Globus pallidus (tissue), 1 donor: Measurements from ENCODE around the gene CFAP45.

Source experiments
- DNase-seq: peaks from one replicate; pipeline ENCODE4 v3.0.0-alpha.2; 2015; ENCODE audit warnings: low spot score

The CFAP45 gene

GRCh38 chr1:159877695-159878444 lies 22.1 kb downstream of the CFAP45 start:
- no peak for DNase-seq

GRCh38 chr1:159873530-159874143 lies 26.3 kb downstream of the CFAP45 start:
- DNase-seq, result no peak

- DNase-seq, result no peak
Measured at GRCh38 chr1:159872891-159873290, 27.1 kb downstream of the CFAP45 start.

DNA sequence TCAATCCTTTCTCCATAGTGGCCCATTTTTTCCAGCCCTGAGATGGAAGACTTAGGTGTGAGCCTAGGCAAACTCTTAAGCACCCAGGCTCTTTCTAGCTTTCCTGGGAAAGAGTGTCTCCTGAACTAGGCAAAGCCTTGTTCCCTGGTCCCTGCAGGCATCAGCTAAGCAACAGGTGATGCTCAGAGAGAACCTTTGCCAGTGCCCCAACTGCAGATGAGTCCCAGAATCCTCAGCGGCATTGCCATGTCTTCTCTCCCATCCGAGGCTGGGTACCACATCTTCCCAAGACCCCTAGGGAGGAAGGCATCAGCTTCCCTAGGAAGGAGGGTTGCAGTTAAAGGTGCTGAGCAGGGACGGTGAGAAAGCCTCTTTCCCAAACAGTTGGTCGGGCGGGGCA lies 29.3 kb downstream of the CFAP45 start:
- no peak for DNase-seq

- DNase-seq, result no peak
Measured at GRCh38 chr1:159869607-159870006, 30.4 kb downstream of the CFAP45 start.

GRCh38 chr1:159869173-159869572 lies 30.8 kb downstream of the CFAP45 start:
- no peak for DNase-seq

DNA sequence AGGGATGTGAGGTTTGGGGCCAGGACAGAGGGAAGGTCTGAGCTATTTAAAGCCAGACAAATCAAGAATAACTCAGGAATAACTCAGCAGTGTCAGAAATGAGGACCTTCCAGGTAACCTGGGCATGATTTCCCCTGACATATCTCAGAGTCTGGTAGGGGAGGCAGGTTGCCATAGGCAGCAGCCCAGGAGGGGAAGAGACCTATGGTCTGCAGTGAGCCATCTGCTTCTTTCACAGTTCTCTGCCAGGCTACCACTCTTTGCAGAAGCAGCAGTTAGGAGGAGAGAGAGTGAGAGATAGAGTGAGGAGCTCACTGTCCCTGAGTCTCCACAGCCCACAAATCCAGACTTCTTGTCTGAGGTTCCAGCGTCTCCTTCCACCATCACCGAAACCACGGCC lies 31.2 kb downstream of the CFAP45 start:
- DNase-seq, result no peak

DNA sequence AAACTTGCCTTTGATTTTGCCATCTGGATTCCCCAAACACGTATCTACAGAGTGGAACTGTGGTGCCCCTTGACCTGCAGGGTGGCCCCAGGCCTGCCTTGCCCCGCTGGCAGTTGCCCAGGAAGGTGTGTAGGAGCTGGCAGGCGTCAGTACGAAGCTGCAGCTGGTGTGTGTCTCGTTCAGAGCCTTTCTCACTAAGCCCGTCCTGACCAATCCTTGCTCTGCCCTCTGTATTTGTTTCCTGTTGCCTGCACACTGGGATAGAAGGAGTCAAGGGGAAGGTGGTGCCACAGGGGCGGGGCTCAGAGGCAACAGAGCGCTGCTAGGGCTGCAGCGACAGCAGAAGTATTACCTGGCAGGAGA lies 32.3 kb downstream of the CFAP45 start:
- DNase-seq, result no peak

DNA sequence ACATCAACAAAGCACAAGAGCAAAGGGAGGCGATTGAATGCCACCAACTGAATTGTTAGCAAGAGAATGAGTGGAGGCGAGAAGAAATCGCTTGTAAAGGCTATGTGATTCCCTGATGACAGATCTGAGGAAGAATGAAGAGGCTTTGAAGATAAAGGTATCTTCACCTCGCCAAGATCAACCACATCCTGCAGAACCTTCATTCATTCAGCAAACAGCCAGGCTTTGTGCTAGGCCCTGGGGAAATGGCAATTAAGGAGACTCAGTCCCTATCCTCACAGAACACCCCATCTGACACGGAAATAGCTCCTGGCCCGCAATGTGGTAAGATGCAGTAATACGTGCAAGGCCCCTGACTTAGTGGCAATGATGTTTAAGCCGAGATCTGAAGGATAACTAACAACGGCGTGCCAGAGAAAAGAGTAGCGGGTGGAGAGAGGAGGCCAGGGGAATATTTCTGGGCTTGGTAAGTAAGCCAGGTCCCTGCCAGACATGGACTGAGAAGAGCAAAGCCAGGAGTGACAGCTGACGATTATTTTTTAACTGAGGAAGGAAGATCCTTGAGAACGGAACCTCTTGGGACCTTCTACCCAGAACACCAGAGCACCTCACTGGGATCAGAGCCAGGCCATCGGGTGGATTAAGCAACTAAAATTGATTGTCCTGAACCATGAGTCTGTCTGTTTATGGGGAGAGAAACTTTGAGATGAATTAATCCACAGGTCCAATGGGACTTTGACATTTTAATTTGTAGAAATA lies 32.9 kb downstream of the CFAP45 start:
- no peak for DNase-seq

DNA sequence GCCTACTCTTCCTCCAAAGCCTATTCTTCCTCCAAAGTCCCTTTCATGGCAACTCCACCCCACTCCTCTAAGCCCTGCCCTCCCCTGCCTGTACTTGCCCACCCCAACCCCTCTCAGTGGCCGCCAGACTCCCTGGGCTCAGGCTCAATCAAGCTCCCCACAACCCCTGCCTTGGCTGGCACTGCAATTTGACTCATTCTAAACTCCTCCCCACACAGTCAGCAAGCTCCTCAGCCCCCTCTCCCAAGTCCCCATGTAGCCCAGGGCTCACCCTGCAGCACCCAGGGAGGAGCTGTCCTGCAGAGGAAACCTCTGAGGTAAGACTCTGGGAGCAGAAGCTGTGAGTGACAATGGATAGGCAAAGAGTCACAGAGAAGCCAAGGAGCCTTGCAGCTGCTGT lies 33.9 kb downstream of the CFAP45 start:
- no peak for DNase-seq

- no peak for DNase-seq
Measured at GRCh38 chr1:159864262-159864661, 35.7 kb downstream of the CFAP45 start.

DNA sequence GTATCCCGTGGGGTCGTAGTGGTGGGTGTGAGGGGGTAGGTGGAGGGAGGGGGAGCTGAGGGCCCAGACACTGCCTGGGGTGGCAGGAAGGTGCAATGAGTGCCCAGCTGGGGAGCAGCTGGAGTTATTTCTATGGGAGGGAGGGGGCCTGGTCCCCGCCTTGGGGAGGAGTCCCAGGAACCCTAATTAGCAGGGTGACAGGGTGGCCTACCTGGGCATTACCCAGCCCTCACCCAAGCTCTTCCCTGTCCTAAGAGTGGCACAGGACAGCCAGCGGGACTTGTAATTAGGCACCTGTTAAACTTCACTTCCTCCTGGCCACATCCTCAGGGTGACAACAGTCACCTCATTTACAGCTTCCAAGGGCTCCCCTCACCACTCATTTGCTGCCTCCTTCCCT lies 37.4 kb downstream of the CFAP45 start, which contains the start of gene VSIG8:
Gene VSIG8, minus strand, starts transcription at position 101 of the 400 bp plus-strand sequence. CDS start 136 bp downstream, outside the sequence.
- DNase-seq, result no peak

DNA sequence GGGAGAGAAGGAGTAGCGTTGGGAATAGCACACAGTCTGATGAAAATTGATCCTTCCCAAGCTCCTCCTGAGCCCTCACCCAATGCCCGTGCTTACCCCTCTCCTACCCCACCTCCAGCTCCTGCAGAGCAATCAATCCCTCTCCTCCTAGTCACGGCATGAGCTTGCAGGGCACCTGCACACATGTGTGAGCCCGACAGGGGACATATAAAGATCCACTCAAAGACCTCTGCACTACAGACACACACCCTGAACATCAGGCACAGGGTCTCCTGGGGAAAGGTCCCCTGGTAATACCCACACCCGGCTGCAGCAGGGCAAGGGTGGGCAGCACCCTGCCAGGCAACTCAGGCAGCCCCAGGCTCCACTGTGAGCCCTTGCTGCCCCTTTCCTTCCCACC lies 37.9 kb downstream of the CFAP45 start:
- no peak for DNase-seq

DNA sequence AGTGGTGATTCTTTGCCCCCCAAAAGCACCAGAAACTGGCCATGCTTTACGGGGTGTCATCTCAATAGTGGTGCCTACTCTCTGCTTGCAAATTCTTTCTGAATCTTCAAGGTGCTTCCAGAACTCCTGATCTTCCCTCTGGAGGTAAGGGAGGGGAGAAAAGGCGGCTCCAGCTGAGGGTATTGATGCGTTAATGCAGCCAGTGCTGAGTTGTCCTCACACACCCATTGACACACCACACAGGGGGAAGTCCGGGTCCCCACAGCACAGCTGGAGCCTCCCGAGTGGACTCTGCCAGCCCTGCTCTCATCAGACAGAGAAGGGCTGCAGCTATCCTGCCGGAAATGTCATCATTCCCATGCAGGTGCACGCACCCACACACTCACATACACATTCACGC lies 38.7 kb downstream of the CFAP45 start:
- no peak for DNase-seq

DNA sequence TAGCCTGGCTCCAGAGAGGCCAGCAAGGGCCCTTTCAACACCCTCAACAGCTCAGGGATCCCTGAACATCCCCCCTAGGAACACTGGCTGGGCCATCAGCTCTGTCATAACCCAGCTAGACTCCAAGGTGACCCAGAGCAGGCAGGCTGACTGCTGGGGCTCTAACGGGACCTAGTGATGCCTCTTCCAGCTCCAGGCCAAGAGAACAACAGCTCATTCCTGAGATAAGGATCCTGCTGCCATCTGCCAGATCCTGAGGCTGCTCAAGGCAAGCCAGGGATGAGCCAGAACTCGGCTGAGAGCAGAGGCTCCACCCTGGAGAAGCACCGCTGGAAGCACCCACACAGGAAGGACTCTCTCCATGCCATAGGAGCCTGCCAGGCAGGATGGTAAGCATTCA lies 39.5 kb downstream of the CFAP45 start:
- no peak for DNase-seq

DNA sequence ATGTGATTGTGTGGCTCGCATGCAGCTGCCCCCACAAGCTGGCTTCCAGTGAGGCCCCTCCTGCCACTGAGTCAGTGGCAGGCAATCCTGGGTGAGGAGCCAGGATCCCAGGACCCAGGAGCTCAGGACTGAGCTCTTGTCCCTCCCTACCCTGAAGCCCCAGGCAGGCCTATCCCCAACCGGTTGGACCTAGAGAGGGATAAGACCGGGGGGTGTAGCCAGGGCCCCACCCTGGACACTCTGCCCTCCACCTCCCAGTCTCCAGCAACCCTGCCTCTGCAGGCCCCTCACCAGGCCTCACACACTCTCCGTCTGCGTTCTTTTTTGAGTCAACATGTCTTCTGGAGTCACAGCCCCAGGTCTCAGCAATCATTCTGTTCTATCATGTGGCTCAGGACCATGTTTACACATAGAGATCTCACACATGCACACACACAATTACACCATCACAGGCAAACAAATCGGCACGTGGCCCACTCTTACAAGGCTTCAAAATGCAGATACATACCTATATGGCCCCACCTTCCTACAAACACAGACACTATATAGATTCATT lies 40.1 kb downstream of the CFAP45 start:
- DNase-seq, result no peak

DNA sequence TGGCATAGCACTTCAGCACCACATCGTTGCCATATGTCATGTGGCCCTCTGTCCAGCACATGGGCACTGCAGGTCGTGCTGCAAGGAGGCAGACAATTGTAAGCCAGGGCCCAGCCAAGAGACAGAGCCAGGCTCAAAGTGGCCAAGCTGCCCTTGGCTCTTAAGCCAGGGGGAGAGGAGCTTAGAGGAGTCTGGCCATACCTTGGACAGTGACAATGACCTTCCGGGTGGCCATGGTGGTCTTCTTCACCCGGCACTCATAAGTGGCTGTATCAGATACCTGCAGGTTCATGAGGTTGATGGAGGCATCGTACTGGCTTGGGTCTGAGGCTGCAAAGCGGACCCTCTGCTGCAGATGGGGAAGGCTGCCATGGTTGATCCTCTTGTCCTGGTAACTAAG lies 42.1 kb downstream of the CFAP45 start:
- no peak for DNase-seq

- no peak for DNase-seq
Measured at GRCh38 chr1:159856576-159856975, 43.4 kb downstream of the CFAP45 start.

DNA sequence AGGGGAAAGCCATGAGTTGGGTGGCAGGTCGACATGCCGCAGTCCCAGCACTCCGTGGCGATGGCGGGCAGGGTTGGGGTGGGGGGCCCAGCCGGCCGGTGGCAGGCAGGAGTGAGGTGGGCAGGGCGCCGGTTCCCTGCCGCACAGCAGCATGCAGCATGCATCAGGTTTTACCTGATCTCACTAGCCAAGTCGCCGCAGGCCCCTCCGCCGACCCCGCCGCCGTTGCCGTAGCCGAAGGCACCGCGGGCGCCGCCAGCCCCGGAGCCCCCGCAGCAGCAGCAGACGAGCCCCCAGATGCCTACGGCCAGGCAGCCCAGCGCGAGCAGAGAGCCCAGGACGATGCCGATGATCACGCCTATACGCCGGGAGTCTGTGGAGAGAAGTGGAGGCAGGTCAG lies 44.3 kb downstream of the CFAP45 start:
- DNase-seq, result no peak

- peak; percentile 74 for DNase-seq
Measured at GRCh38 chr1:159854693-159855192, 45.2 kb downstream of the CFAP45 start.

DNA sequence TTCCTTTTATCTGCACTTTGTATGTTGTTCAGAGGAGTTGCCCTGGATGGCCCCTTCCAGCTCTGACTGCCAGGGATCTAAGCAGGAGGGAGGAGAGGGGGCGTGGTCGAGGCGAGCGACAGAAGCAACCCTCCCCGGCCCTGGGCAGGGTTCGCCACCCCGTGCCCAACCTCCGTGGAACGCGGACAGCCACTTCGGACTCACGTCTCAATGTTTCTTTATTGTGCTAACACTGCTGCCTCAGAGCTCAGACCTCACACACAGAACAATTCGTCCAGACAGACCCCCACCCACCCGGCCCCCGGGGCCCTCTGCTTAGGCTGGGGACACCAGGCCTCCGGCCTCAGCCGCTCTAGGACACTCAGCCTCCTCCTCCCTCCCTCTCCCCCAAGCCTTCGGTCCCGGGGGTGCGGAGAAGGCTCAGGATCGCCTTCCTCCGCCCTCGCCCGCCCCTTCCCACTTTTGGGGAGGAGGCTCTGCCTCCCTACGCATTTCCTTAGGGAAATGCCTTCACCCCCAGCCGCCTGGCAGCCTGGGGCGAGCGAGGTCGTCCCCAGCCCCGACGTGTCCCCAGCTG lies 45.8 kb downstream of the CFAP45 start:
- peak; percentile 79 for DNase-seq

- DNase-seq, result no peak
Measured at GRCh38 chr1:159853417-159854115, 46.4 kb downstream of the CFAP45 start.
